CD8-positive, alpha-beta memory T cell (primary cell): ENCODE results near the gene CLNK. TPM values are rescaled to one million over a fixed set of nuclear protein-coding genes. Genes with fewer than 3 reads are reported as not detected.
"Not testable (repeated sequence)": the region's sequence is repeated elsewhere in the genome, so short reads cannot be mapped to it uniquely, and the experiment has no call there.

Source experiments
- CTCF ChIA-PET: fragments of 350-600 bp; sonication (Branson Sonifier 250); formaldehyde crosslinking; loops from one replicate; lab custom pipeline; 2021; ENCODE audit warnings: antibody characterized with exemption; lab: Charles Lee
- POLR2A ChIA-PET: fragments of 350-600 bp; sonication (Branson Sonifier 250); formaldehyde crosslinking; loops from one replicate; lab custom pipeline; 2021; ENCODE audit warnings: antibody characterized with exemption; lab: Charles Lee
- DNase-seq, 5 donors: peaks; one replicate each; pipeline versions ENCODE4 v3.0.0 to v3.0.0-alpha.2; 2020 to 2022; ENCODE audit warnings: mixed read lengths in 1 of 5
- H3K27ac ChIP-seq: one replicate; pipeline ENCODE4 v1.7.0; 2013; ENCODE audit warnings: low read depth, mild to moderate bottlenecking, low read length, moderate library complexity
- H3K27me3 ChIP-seq: 2 replicates; pipeline ENCODE4 v1.7.0; 2013; ENCODE audit warnings: low read length, mild to moderate bottlenecking; ENCODE audit not compliant: insufficient read depth, poor library complexity, severe bottlenecking
- H3K36me3 ChIP-seq: 2 replicates; pipeline ENCODE4 v1.7.0; 2013; ENCODE audit warnings: mild to moderate bottlenecking, low read length, moderate library complexity; ENCODE audit not compliant: insufficient read depth
- H3K4me1 ChIP-seq: 2 replicates; pipeline ENCODE4 v1.7.0; 2013; ENCODE audit warnings: mild to moderate bottlenecking, low read length, moderate library complexity; ENCODE audit not compliant: insufficient read depth
- H3K4me3 ChIP-seq: 2 replicates; pipeline ENCODE4 v1.7.0; 2013; ENCODE audit warnings: mild to moderate bottlenecking, low read length
- H3K9me3 ChIP-seq: 2 replicates; pipeline ENCODE4 v1.7.0; 2013; ENCODE audit warnings: mild to moderate bottlenecking, low read length
- H3K27ac Mint-ChIP-seq, 8 donors: one replicate each; pipeline ENCODE4 v1.8.0; 2020 to 2021; ENCODE audit warnings: mixed read lengths in 8 of 8, mild to moderate bottlenecking in 6 of 8, inconsistent platforms in 3 of 8, moderate library complexity in 3 of 8
- H3K27me3 Mint-ChIP-seq, 2 donors: one replicate each; pipeline ENCODE4 v1.8.0; 2020 to 2021; ENCODE audit warnings: mixed read lengths in 2 of 2, mild to moderate bottlenecking in 1 of 2, moderate library complexity in 1 of 2
- H3K36me3 Mint-ChIP-seq, 3 donors: one replicate each; pipeline ENCODE4 v1.8.0; 2020 to 2021; ENCODE audit warnings: mixed read lengths in 3 of 3, inconsistent platforms in 1 of 3, mild to moderate bottlenecking in 1 of 3
- H3K4me1 Mint-ChIP-seq, 3 donors: one replicate each; pipeline ENCODE4 v1.8.0; 2020 to 2021; ENCODE audit warnings: mixed read lengths in 3 of 3, inconsistent platforms in 1 of 3, mild to moderate bottlenecking in 1 of 3
- H3K4me3 Mint-ChIP-seq, 7 donors: one replicate each; pipeline ENCODE4 v1.8.0; 2020 to 2021; ENCODE audit warnings: mixed read lengths in 7 of 7, mild to moderate bottlenecking in 6 of 7, moderate library complexity in 4 of 7, inconsistent platforms in 2 of 7
- H3K9me3 Mint-ChIP-seq, 5 donors: one replicate each; pipeline ENCODE4 v1.8.0; 2020 to 2022; ENCODE audit warnings: mixed read lengths in 5 of 5, mild to moderate bottlenecking in 3 of 5, moderate library complexity in 2 of 5, inconsistent platforms in 1 of 5
- polyA plus RNA-seq: library from polyadenylated mRNA; unstranded; fragments of 300-500 nt; fragmentation: Illumina TruSeq; gene quantifications from one replicate; pipeline ENCODE4 v1.2.3, GENCODE V29; 2021
- total RNA-seq, 2 experiments: library from RNA; stranded (reverse); gene quantifications; one replicate each; pipeline ENCODE4 v1.2.3, GENCODE V29; 2021

The CLNK gene
- total and polyA plus RNA-seq, 3 experiments from 2014 or later, result 0.11 to 0.31 TPM; not detected in 1

DNA sequence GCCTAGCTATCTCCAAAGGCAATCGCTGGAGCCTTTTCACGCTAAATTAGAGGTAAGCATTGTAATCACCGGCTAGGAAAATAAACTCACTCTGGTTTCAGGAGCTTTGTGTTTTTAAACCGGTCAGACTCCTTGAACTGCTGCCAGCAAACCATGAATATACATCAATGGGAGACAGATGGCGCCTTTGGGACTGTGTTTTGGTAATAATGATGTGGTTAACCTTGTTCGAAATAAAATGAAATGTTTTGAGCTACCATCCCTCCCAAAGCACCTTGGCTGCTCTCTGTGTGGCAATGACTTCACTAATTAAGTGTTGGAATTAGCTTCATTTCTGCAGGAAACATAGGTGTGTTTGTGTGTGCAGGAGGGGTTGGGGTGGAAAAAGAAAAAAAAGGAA is 65.3 kb downstream of the CLNK start:
- Mint-ChIP-seq H3K9me3 (no peaks in the 10 kb centered on the region), H3K4me1 (no peaks in the 10 kb centered on the region), H3K27me3 (peaks cover 1 to 11% of the 10 kb centered on the region in 2 donors), H3K4me3 (no peak overlapping the region), H3K36me3 (no peaks in the 10 kb centered on the region), H3K27ac (no peak overlapping the region)
- Histone ChIP-seq H3K9me3 (no peaks in the 10 kb centered on the region), H3K36me3 (no peaks in the 10 kb centered on the region), H3K4me3 (no peak overlapping the region), H3K27ac (no peak overlapping the region), H3K27me3 (no peaks in the 10 kb centered on the region), H3K4me1 (no peaks in the 10 kb centered on the region)
- no peak for DNase-seq
- CTCF ChIA-PET, result no interaction called here
- POLR2A ChIA-PET, result no interaction called here

DNA sequence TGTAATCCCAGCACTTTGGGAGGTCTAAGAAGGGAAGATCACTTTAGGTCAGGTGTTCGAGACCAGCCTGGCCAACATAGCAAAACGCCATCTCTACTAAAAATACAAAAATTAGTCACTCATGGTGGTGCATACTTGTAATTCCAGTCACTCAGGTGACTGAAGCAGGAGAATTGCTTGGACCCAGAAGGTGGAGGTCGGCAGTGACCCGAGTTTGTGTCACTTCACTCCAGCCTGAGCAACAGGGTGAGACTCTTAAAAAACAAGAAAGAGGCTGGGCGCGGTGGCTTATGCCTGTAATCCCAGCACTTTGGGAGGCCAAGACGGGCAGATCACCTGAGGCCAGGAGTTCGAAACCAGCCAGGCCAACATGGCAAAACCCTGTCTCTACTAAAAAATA is 69.6 kb downstream of the CLNK start:
- H3K4me3 ChIP-seq, H3K4me3 Mint-ChIP-seq, H3K9me3 ChIP-seq, H3K27me3 ChIP-seq, H3K36me3 ChIP-seq, H3K27ac Mint-ChIP-seq, H3K4me1 ChIP-seq, CTCF ChIA-PET, H3K27ac ChIP-seq, DNase-seq, H3K9me3 Mint-ChIP-seq, POLR2A ChIA-PET, H3K4me1 Mint-ChIP-seq, H3K36me3 Mint-ChIP-seq: not testable (repeated sequence)
- H3K27me3 Mint-ChIP-seq, result peaks cover 1 to 12% of the 10 kb centered on the region in 2 donors

DNA sequence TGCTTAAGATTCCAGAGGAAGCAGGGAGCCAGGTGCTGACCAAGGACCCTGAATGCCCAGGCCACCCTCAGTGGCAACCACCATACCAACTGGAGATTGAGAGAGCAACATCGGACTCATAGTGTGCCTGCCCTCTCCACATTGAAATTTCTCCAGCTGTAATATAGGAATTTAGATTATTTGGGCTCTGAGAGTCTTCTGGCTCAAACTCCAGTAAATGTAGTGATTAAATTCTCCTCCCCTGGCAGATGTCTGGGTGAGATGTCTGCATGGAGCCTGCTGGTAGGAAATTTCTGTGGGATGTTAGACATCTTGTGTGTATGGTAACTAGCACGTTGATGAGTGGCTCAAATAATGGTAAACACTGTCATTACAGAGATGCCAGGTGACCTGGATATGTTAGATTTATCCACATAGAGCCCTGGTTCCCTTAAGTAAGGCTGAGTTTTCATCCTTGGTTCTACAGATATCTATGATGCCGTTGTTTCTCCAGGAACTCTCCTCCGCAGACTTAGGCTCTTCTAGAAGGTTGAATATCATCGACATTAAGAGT is 70.6 kb downstream of the CLNK start:
- DNase-seq, result no peak

DNA sequence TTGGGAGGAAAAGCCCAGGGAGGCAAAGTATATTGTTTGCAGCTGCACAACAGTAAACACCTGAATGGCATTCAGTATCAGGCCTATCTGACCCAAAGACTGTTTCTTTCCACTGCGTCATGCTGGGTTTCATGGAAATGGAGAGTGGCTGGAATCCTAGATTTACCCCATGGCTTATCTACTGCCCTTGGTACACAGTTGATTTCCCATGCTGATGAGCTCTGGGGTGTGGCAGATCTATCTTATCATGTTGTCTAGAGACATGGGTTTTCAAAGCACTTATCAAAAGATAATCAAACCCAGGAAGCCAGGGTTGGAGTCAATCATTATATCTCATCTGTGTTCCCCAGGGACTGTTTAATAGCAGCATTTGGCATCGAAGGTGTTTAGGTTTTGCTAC is 72.1 kb downstream of the CLNK start:
- ChIA-PET CTCF (no interaction called here), POLR2A (no interaction called here)
- Mint-ChIP-seq H3K36me3 (peaks cover 0 to 1% (median 0%) of the 10 kb centered on the region in 3 donors), H3K4me1 (no peaks in the 10 kb centered on the region), H3K4me3 (no peak overlapping the region), H3K27me3 (peaks cover 1 to 8% of the 10 kb centered on the region in 2 donors), H3K9me3 (no peaks in the 10 kb centered on the region), H3K27ac (no peak overlapping the region)
- no peaks in the 10 kb centered on the region for H3K36me3 ChIP-seq
- no peak overlapping the region for H3K27ac ChIP-seq
- H3K27me3 ChIP-seq, result no peaks in the 10 kb centered on the region
- H3K4me3 ChIP-seq, result no peak overlapping the region
- no peak for DNase-seq
- H3K4me1 ChIP-seq, result no peaks in the 10 kb centered on the region
- H3K9me3 ChIP-seq, result no peaks in the 10 kb centered on the region

More for the DNA sequence above, 70.6 kb downstream of the CLNK start:
- H3K4me1 ChIP-seq, result no peaks in the 10 kb centered on the region
- ChIA-PET CTCF (no interaction called here), POLR2A (no interaction called here)
- no peaks in the 10 kb centered on the region for H3K27me3 ChIP-seq
- no peak overlapping the region for H3K27ac ChIP-seq
- H3K9me3 ChIP-seq, result no peaks in the 10 kb centered on the region
- no peaks in the 10 kb centered on the region for H3K9me3 Mint-ChIP-seq
- H3K4me3 ChIP-seq, result no peak overlapping the region
- H3K27me3 Mint-ChIP-seq, result peaks cover 1 to 11% of the 10 kb centered on the region in 2 donors
- H3K4me3 Mint-ChIP-seq, result no peak overlapping the region
- peaks cover 0 to 1% (median 0%) of the 10 kb centered on the region in 3 donors for H3K36me3 Mint-ChIP-seq
- no peaks in the 10 kb centered on the region for H3K36me3 ChIP-seq
- H3K4me1 Mint-ChIP-seq, result no peaks in the 10 kb centered on the region
- no peak overlapping the region for H3K27ac Mint-ChIP-seq

DNA sequence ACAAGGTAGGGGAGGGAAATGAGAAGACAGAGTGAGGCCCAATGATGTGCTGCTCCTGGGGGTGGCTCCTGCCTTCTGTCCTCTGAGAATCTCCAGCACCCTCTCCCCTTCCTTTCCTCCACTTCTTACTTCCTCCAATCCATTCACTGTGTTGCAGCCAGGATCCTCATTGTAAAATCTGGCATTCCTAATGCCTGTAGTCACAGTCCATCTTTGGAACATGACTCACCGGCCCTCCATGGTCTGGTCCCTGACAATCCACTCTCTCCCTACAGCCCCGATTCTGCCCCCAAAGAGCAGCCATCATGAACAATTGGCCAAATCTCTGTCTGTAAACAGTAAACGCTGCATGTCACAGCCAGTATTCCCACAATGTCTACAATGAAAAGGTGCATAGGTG is 72.9 kb downstream of the CLNK start:
- H3K4me1 Mint-ChIP-seq, result no peaks in the 10 kb centered on the region

DNA sequence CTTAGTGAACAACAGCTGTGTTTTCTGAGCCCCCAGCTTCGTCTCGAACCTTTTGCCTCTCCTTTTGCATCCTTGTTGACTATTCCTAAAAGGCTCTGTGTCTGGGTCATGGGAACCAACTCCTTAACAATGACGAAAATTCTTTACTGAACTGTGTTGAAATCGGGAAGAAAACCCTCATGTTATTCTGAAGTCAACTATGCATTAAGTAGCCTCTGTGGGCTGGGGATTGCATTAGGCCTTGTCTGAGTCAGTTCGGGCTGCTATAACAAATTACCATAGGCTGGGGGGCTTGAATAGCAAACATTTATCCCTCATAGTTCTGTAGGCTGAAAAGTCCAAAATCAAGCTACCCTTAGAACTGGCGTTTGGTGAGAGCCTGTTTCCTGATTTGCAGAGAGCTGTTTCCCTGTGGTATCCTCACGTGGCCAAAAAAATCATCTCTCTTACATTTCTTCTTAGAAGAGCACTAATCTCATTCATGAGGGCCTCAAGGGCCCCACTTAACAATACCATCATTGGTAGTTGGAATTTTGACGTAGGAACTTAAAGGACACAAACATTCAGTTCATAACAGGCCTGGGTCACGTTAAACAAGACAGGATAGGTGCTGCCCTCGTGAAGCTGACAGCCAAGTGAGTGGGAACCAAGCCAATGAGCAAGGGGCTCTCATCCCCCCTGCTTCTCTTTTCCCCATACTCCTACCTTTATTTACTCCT is 75.9 kb downstream of the CLNK start:
- CTCF ChIA-PET, result no interaction called here
- Mint-ChIP-seq H3K4me3 (no peak overlapping the region), H3K9me3 (no peaks in the 10 kb centered on the region), H3K4me1 (no peaks in the 10 kb centered on the region), H3K27ac (no peak overlapping the region), H3K36me3 (peaks cover 0 to 2% (median 0%) of the 10 kb centered on the region in 3 donors), H3K27me3 (peaks cover 0 to 5% of the 10 kb centered on the region in 2 donors)
- Histone ChIP-seq H3K4me1 (no peaks in the 10 kb centered on the region), H3K4me3 (no peak overlapping the region), H3K9me3 (no peaks in the 10 kb centered on the region), H3K36me3 (no peaks in the 10 kb centered on the region), H3K27ac (no peak overlapping the region), H3K27me3 (no peaks in the 10 kb centered on the region)
- no peak for DNase-seq
- POLR2A ChIA-PET, result no interaction called here

More for the DNA sequence above, 72.9 kb downstream of the CLNK start:
- ChIA-PET CTCF (no interaction called here), POLR2A (no interaction called here)
- Histone ChIP-seq H3K27me3 (no peaks in the 10 kb centered on the region), H3K27ac (no peak overlapping the region), H3K9me3 (no peaks in the 10 kb centered on the region), H3K4me1 (no peaks in the 10 kb centered on the region), H3K36me3 (no peaks in the 10 kb centered on the region), H3K4me3 (no peak overlapping the region)
- DNase-seq, result no peak
- Mint-ChIP-seq H3K27ac (no peak overlapping the region), H3K4me3 (no peak overlapping the region), H3K36me3 (peaks cover 0 to 1% (median 0%) of the 10 kb centered on the region in 3 donors), H3K27me3 (peaks cover 1 to 8% of the 10 kb centered on the region in 2 donors), H3K9me3 (no peaks in the 10 kb centered on the region)

DNA sequence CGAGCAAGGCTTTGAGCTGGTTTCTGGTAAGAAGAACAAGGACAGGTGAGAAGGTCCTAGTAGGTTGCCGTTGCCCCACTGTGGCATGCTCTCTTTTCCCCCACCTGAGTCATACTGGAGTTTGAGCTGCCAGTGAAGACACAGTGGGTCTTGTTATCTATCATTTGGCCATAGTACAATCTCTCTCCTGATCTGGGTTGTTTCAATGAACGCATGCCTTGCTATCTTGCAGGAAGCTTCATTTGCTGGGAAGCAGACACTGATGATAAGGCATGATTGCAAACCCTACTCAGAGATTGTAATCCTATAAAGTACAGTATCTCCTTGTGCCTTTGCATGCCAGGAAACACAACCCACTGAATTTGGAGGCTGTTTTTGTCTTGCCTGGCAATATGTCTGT is 77.4 kb downstream of the CLNK start:
- no peak overlapping the region for H3K27ac ChIP-seq
- Mint-ChIP-seq H3K4me1 (no peaks in the 10 kb centered on the region), H3K36me3 (peaks cover 0 to 3% (median 0%) of the 10 kb centered on the region in 3 donors), H3K4me3 (no peak overlapping the region), H3K27ac (no peak overlapping the region), H3K27me3 (peaks cover 0 to 5% of the 10 kb centered on the region in 2 donors), H3K9me3 (no peaks in the 10 kb centered on the region)
- DNase-seq, result no peak
- POLR2A ChIA-PET, result no interaction called here
- no peaks in the 10 kb centered on the region for H3K9me3 ChIP-seq
- no peaks in the 10 kb centered on the region for H3K36me3 ChIP-seq
- H3K4me1 ChIP-seq, result no peaks in the 10 kb centered on the region
- H3K27me3 ChIP-seq, result no peaks in the 10 kb centered on the region
- CTCF ChIA-PET, result no interaction called here
- H3K4me3 ChIP-seq, result no peak overlapping the region

DNA sequence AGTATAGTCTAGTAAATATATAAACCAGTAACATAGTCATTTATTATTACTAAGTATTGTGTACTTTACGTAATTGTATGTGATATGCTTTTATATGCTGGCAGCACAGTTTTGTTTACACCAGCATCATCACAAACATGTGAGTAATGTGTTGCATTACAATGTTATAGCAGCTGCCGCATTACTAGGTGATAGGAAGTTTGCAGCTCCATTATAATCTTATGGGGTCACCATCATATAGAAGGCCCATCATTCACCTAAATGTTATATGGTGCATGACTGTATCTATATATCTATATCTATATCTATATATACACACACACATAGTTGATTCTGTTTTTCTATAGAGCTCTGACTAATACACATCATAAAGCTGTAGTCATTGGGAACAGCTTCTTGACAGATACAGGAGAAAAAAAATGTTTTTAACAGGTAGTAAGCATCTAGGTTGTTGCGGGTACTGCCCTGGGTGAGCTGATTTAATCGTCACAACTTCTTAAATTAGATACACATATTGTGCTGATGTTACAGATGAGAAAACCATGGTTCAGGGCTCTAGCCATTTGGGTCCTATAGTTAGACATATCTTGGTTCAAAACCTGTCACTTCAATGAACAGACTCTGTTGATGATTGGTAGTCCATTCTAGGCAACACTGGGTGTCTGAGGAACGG is 77.9 kb downstream of the CLNK start:
- Mint-ChIP-seq H3K36me3 (peaks cover 0 to 2% (median 0%) of the 10 kb centered on the region in 3 donors), H3K27me3 (peaks cover 0 to under 1% of the 10 kb centered on the region in 2 donors), H3K4me3 (no peak overlapping the region), H3K4me1 (no peaks in the 10 kb centered on the region), H3K27ac (no peak overlapping the region), H3K9me3 (no peaks in the 10 kb centered on the region)
- Histone ChIP-seq H3K4me1 (no peaks in the 10 kb centered on the region), H3K4me3 (no peak overlapping the region), H3K9me3 (no peaks in the 10 kb centered on the region), H3K27me3 (no peaks in the 10 kb centered on the region), H3K27ac (no peak overlapping the region), H3K36me3 (no peaks in the 10 kb centered on the region)
- ChIA-PET CTCF (interaction anchor here (1.4 kb wide), 1 partner anchor 11 kb away, joined by 3 read pairs; no protein-coding TSS in a partner anchor), POLR2A (no interaction called here)
- no peak for DNase-seq
